GM20431 (cell line): ENCODE results near the gene DIDO1.

Source experiments
- in situ Hi-C: fragments of 300-500 bp; cut with MseI, MboI; formaldehyde crosslinking; loops from one replicate; pipeline ENCODE4 v1.15.0; 2020; ENCODE audit warnings: low sequenced_read_pairs; ENCODE audit not compliant: unreplicated experiment

The DIDO1 gene

GRCh38 chr20:62951896-62952372 lies 25.6 kb upstream of the DIDO1 start:
- in situ Hi-C loops: no loop called here

- in situ Hi-C loops: no loop called here
These were observed 25.0 kb upstream of the DIDO1 start for GRCh38 chr20:62951143-62951895.

GRCh38 chr20:62950741-62951140 lies 24.4 kb upstream of the DIDO1 start:
- in situ Hi-C loops: no loop called here

- in situ Hi-C loops: no loop called here
These were observed 23.7 kb upstream of the DIDO1 start for GRCh38 chr20:62949962-62950361.

- in situ Hi-C loops: no loop called here
These were observed 23.0 kb upstream of the DIDO1 start for GRCh38 chr20:62949153-62949821.

GRCh38 chr20:62947532-62948300 lies 21.4 kb upstream of the DIDO1 start:
- in situ Hi-C loops: no loop called here

GRCh38 chr20:62946918-62947317 lies 20.6 kb upstream of the DIDO1 start:
- in situ Hi-C loops: no loop called here

- in situ Hi-C loops: no loop called here
These were observed 19.6 kb upstream of the DIDO1 start for GRCh38 chr20:62945771-62946339.

GRCh38 chr20:62944746-62945145 lies 18.4 kb upstream of the DIDO1 start:
- in situ Hi-C loops: no loop called here

- in situ Hi-C loops: no loop called here
These were observed 17.9 kb upstream of the DIDO1 start for GRCh38 chr20:62944184-62944583.

- in situ Hi-C loops: no loop called here
These were observed 17.1 kb upstream of the DIDO1 start for GRCh38 chr20:62943396-62943795.

- in situ Hi-C loops: no loop called here
These were observed 16.2 kb upstream of the DIDO1 start for GRCh38 chr20:62942456-62942855.

- in situ Hi-C loops: no loop called here
These were observed 15.5 kb upstream of the DIDO1 start for GRCh38 chr20:62941792-62942191.

GRCh38 chr20:62940875-62941274 lies 14.6 kb upstream of the DIDO1 start:
- in situ Hi-C loops: no loop called here

- in situ Hi-C loops: no loop called here
These were observed 12.0 kb upstream of the DIDO1 start, which contains the start of gene GID8 for GRCh38 chr20:62938105-62938888. Gene GID8, plus strand, starts transcription at chr20:62938147. Its CDS starts 3,356 bp downstream, at chr20:62941503.

- in situ Hi-C loops: no loop called here
These were observed 11.2 kb upstream of the DIDO1 start for GRCh38 chr20:62937268-62938104.

GRCh38 chr20:62935968-62936585 lies 9.8 kb upstream of the DIDO1 start:
- in situ Hi-C loops: no loop called here

GRCh38 chr20:62935204-62935967 lies 9.1 kb upstream of the DIDO1 start:
- in situ Hi-C loops: no loop called here
